HEK293 (cell line): Measurements from ENCODE around the gene STARD9.
A peak's percentile ranks its signal among the peaks of the same experiment; 100 is the strongest.

ENCODE experiments used
- CTCF ChIA-PET: fragments of 350-600 bp; formaldehyde crosslinking; extraction: SDS; loops from one replicate; lab custom pipeline; 2021; ENCODE audit warnings: antibody characterized with exemption; lab: Yijun Ruan, JAX
- POLR2A ChIA-PET: fragments of 300-600 bp; formaldehyde crosslinking; extraction: SDS; loops from one replicate; lab custom pipeline; 2020; ENCODE audit warnings: antibody characterized with exemption, inconsistent platforms; lab: Yijun Ruan, JAX
- H3K27ac ChIP-seq: fragments of 200-500 bp; sonication (Bioruptor generic); 2 replicates; pipeline ENCODE4 v1.5.1; 2014; ENCODE audit warnings: low read depth, low read length, control low read depth, inconsistent platforms; ENCODE audit errors: extremely low read depth
- H3K36me3 ChIP-seq, 2 experiments: fragments of 200-500 bp in 1 of 2; sonication (Bioruptor generic) in 1 of 2; 1 replicate in 1 of 2; 2 replicates in 1 of 2; pipeline ENCODE4 v1.5.1; 2014 to 2017; ENCODE audit warnings: inconsistent platforms in 2 of 2, low read length in 2 of 2; ENCODE audit not compliant: control insufficient read depth in 2 of 2, insufficient read depth in 1 of 2
- H3K4me1 ChIP-seq: fragments of 200-500 bp; sonication (Bioruptor generic); 2 replicates; pipeline ENCODE4 v1.5.1; 2014; ENCODE audit warnings: mild to moderate bottlenecking, low read length, inconsistent platforms; ENCODE audit not compliant: control insufficient read depth, insufficient read depth
- H3K4me3 ChIP-seq: 2 replicates; pipeline ENCODE4 v1.5.1; 2011; ENCODE audit warnings: low read depth, mild to moderate bottlenecking, control low read depth, low read length, moderate library complexity
- H3K9me3 ChIP-seq: fragments of 200-500 bp; sonication (Bioruptor generic); 2 replicates; pipeline ENCODE4 v1.5.1; 2014; ENCODE audit warnings: low read depth, low read length, inconsistent platforms; ENCODE audit not compliant: control insufficient read depth, insufficient read depth
- MYNN ChIP-seq: fragments of 450-650 bp; formaldehyde crosslinking; IDR thresholded peaks from 2 replicates; pipeline ENCODE4 v1.5.1; 2016; ENCODE audit warnings: missing biosample characterization, missing genetic modification characterization, borderline replicate concordance
- MZF1 ChIP-seq: fragments of 450-650 bp; formaldehyde crosslinking; IDR thresholded peaks from 2 replicates; pipeline ENCODE4 v1.5.1; 2017; ENCODE audit warnings: missing biosample characterization, missing genetic modification characterization, borderline replicate concordance
- TSHZ1 ChIP-seq: fragments of 450-650 bp; formaldehyde crosslinking; IDR thresholded peaks from 2 replicates; pipeline ENCODE4 v1.5.1; 2016; ENCODE audit warnings: missing biosample characterization, missing genetic modification characterization, borderline replicate concordance
- ZIC2 ChIP-seq: fragments of 450-650 bp; formaldehyde crosslinking; IDR thresholded peaks from 2 replicates; pipeline ENCODE4 v1.5.1; 2016; ENCODE audit warnings: missing biosample characterization, missing genetic modification characterization
- ZNF146 ChIP-seq: fragments of 450-650 bp; formaldehyde crosslinking; IDR thresholded peaks from 2 replicates; pipeline ENCODE4 v1.5.1; 2016; ENCODE audit warnings: missing biosample characterization, missing genetic modification characterization
- ZNF280C ChIP-seq: fragments of 450-650 bp; formaldehyde crosslinking; IDR thresholded peaks from 2 replicates; pipeline ENCODE4 v1.5.1; 2016; ENCODE audit warnings: missing biosample characterization, missing genetic modification characterization
- ZNF362 ChIP-seq: fragments of 450-650 bp; formaldehyde crosslinking; IDR thresholded peaks from 2 replicates; pipeline ENCODE4 v1.5.1; 2016; ENCODE audit warnings: missing biosample characterization, missing genetic modification characterization
- ZNF433 ChIP-seq: fragments of 450-650 bp; formaldehyde crosslinking; IDR thresholded peaks from 2 replicates; pipeline ENCODE4 v1.5.1; 2016; ENCODE audit warnings: missing biosample characterization, missing genetic modification characterization, low read depth
- ZNF510 ChIP-seq: fragments of 450-650 bp; formaldehyde crosslinking; IDR thresholded peaks from 2 replicates; pipeline ENCODE4 v1.5.1; 2018; ENCODE audit warnings: mild to moderate bottlenecking, missing genetic modification characterization, missing biosample characterization; ENCODE audit not compliant: insufficient replicate concordance
- ZNF514 ChIP-seq: fragments of 450-650 bp; formaldehyde crosslinking; IDR thresholded peaks from 2 replicates; pipeline ENCODE4 v1.5.1; 2016; ENCODE audit warnings: missing biosample characterization, missing genetic modification characterization
- ZNF521 ChIP-seq: fragments of 450-650 bp; formaldehyde crosslinking; IDR thresholded peaks from 2 replicates; pipeline ENCODE4 v1.5.1; 2017; ENCODE audit warnings: missing biosample characterization, mild to moderate bottlenecking, missing genetic modification characterization
- ZNF561 ChIP-seq: fragments of 450-650 bp; IDR thresholded peaks from 2 replicates; pipeline ENCODE4 v1.5.1; 2018; ENCODE audit warnings: missing biosample characterization, missing genetic modification characterization, borderline replicate concordance
- ZNF692 ChIP-seq: fragments of 450-650 bp; formaldehyde crosslinking; IDR thresholded peaks from 2 replicates; pipeline ENCODE4 v1.5.1; 2016; ENCODE audit warnings: missing biosample characterization, missing genetic modification characterization
- ZSCAN4 ChIP-seq: fragments of 450-650 bp; formaldehyde crosslinking; IDR thresholded peaks from 2 replicates; pipeline ENCODE4 v1.5.1; 2017; ENCODE audit warnings: missing biosample characterization, missing genetic modification characterization

The STARD9 gene

GRCh38 chr15:42728972-42729371 is 153.6 kb downstream of the STARD9 start (continued):
- TF ChIP-seq ZNF362 (tag by site-specific recombination): no peak
- TF ChIP-seq MYNN (tag by site-specific recombination): no peak
- TF ChIP-seq ZNF514 (tag by site-specific recombination): no peak

- ChIA-PET POLR2A (no interaction called here), CTCF (no interaction called here)
- TF ChIP-seq ZNF146: no peak
- TF ChIP-seq ZNF521 (tag by site-specific recombination): no peak
- no peak for TF ChIP-seq MZF1 (tag by site-specific recombination)
- no peak for TF ChIP-seq ZNF692
- TF ChIP-seq TSHZ1 (tag by site-specific recombination): no peak
- no peak for TF ChIP-seq ZNF433
- TF ChIP-seq ZNF510 (tag by site-specific recombination): no peak
- no peak for TF ChIP-seq ZNF280C (tag by site-specific recombination)
- TF ChIP-seq ZSCAN4 (tag by site-specific recombination): no peak
- H3K4me3 ChIP-seq: no peak overlapping the region
- H3K27ac ChIP-seq: no peak overlapping the region
- H3K36me3 ChIP-seq: peaks cover 6 to 96% of the 10 kb centered on the region in 2 experiments
- no peaks in the 10 kb centered on the region for H3K4me1 ChIP-seq
- H3K9me3 ChIP-seq: no peaks in the 10 kb centered on the region
Measured at GRCh38 chr15:42729409-42729808, 154.0 kb downstream of the STARD9 start.

GRCh38 chr15:42730135-42730534 is 154.7 kb downstream of the STARD9 start:
- TF ChIP-seq ZNF561 (tag by site-specific recombination) (no peak), ZIC2 (tag by site-specific recombination) (peak; percentile 60; the same call in 1 of the 2 replicates)
- ChIA-PET POLR2A (no interaction called here), CTCF (no interaction called here)
- Histone ChIP-seq H3K27ac (no peak overlapping the region), H3K4me3 (no peak overlapping the region), H3K4me1 (no peaks in the 10 kb centered on the region), H3K36me3 (peaks cover 6 to 96% of the 10 kb centered on the region in 2 experiments), H3K9me3 (no peaks in the 10 kb centered on the region)
